GM12873 (cell line): ENCODE data around the gene CES2.

Experiments used
- TF ChIP-seq, protein P1 (sequence below): IDR thresholded peaks from 2 replicates; pipeline ENCODE4 v1.5.1; 2012; ENCODE audit warnings: low read depth, mild to moderate bottlenecking, moderate library complexity, low read length, control low read depth; ENCODE audit not compliant: insufficient read depth; ENCODE audit errors: missing control alignments

The CES2 gene

GRCh38 chr16:66991545-66992077, 56.3 kb downstream of the CES2 start:
- TF ChIP-seq, protein P1, sequence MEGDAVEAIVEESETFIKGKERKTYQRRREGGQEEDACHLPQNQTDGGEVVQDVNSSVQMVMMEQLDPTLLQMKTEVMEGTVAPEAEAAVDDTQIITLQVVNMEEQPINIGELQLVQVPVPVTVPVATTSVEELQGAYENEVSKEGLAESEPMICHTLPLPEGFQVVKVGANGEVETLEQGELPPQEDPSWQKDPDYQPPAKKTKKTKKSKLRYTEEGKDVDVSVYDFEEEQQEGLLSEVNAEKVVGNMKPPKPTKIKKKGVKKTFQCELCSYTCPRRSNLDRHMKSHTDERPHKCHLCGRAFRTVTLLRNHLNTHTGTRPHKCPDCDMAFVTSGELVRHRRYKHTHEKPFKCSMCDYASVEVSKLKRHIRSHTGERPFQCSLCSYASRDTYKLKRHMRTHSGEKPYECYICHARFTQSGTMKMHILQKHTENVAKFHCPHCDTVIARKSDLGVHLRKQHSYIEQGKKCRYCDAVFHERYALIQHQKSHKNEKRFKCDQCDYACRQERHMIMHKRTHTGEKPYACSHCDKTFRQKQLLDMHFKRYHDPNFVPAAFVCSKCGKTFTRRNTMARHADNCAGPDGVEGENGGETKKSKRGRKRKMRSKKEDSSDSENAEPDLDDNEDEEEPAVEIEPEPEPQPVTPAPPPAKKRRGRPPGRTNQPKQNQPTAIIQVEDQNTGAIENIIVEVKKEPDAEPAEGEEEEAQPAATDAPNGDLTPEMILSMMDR = no peak
